Muscle of leg (tissue), 11 donors: Measurements from ENCODE around the gene NYNRIN. TPM values are rescaled to one million over a fixed set of nuclear protein-coding genes. Genes with fewer than 3 reads are reported as not detected.
"Not testable (repeated sequence)": the region's sequence is repeated elsewhere in the genome, so short reads cannot be mapped to it uniquely, and the experiment has no call there.

ENCODE experiments used
- DNase-seq: peaks from one replicate; pipeline ENCODE4 v3.0.0; 2013
- H3K27ac ChIP-seq: one replicate; pipeline ENCODE4 v1.5.1; 2013; ENCODE audit warnings: mild to moderate bottlenecking, low read length, control low read depth
- H3K27me3 ChIP-seq: one replicate; pipeline ENCODE4 v1.6.1; 2013; ENCODE audit warnings: low read length; ENCODE audit not compliant: control insufficient read depth, insufficient read depth
- H3K36me3 ChIP-seq: one replicate; pipeline ENCODE4 v1.6.1; 2013; ENCODE audit warnings: low read length; ENCODE audit not compliant: control insufficient read depth, insufficient read depth
- H3K4me1 ChIP-seq: one replicate; pipeline ENCODE4 v1.6.1; 2013; ENCODE audit warnings: low read length; ENCODE audit not compliant: control insufficient read depth, insufficient read depth
- H3K4me3 ChIP-seq: one replicate; pipeline ENCODE4 v1.5.1; 2013; ENCODE audit warnings: low read length, control low read depth
- H3K9me3 ChIP-seq: replicated peaks from 2 replicates; pipeline ENCODE4 v1.6.1; 2013; ENCODE audit warnings: low read depth, low read length; ENCODE audit not compliant: control insufficient read depth
- WGBS: methylation state at CpG from one replicate; pipeline ENCODE4 v1.1.5; 2013; ENCODE audit warnings: missing lambda C conversion rate; ENCODE audit not compliant: insufficient coverage; 5-methylcytosine and 5-hydroxymethylcytosine counted together
- polyA plus RNA-seq, 8 donors: library from polyadenylated mRNA; unstranded; fragments of 120-200 nt; gene quantifications; one replicate each; pipeline versions ENCODE4 v1.2.1 to v1.2.3, GENCODE V29; 2013; ENCODE audit warnings: inconsistent platforms in 1 of 8, low replicate concordance in 1 of 8; ENCODE audit not compliant: insufficient read length in 8 of 8, insufficient read depth in 1 of 8
- total RNA-seq: library from RNA; stranded (reverse); fragments of 120-200 nt; gene quantifications from one replicate; pipeline ENCODE4 v1.2.4, GENCODE V29; 2013

NYNRIN gene
- total and polyA plus RNA-seq, 9 donors, result 16.5 to 45.3 (median 29.5) TPM

DNA sequence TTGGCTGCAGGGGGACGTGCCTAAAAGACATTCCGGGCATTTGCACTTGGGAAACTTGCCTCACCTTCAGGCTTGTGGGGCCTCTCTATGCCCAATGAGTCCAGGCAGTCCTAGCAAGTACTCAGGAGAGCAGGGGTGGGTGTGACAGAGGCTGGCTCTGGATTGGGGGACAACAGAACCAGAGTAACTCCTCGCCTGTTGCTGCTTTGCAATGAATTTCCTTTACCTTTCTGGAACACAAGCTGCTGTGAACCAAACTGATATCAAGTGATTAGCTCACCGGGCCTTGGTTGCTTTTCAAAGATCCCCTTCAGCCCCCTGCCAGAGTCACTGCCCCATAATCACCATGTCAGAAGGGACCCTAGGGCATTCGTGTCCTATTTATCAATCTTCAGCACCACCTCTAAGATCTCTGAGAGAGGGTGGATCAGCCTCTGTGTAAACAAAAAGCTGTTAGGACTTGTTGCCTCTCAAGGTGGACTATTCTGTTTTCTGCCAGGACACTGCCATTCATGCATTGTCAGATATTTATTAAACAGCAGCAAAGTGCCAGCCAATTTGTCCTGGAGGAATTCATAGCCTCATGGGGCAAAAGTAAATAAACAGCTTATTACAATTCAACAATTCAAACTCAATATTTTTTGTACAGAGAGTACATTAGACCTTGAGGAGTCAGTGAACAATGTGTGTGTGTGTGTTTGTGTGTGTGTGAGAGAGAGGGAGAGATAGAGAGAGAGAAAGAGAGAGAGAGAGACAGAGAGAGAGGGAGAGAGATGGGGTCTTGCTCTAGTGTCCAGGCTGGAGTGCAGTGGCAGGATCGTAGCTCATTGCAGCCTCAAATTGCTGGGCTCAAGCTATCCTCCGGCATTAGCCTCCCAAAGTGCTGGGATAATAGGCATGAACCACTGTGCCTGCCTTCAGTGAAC is 19.6 kb upstream of the NYNRIN start:
- H3K4me3 ChIP-seq, result no peak overlapping the region
- no peak overlapping the region for H3K27ac ChIP-seq
- DNase-seq, result no peak
- no peaks in the 10 kb centered on the region for H3K27me3 ChIP-seq
- WGBS, result 76% methylated on average over 5 of the region's 7 CpGs
- H3K4me1 ChIP-seq, result peaks cover 14% of the 10 kb centered on the region
- H3K9me3 ChIP-seq, result no peaks in the 10 kb centered on the region
- peaks cover 44% of the 10 kb centered on the region for H3K36me3 ChIP-seq

DNA sequence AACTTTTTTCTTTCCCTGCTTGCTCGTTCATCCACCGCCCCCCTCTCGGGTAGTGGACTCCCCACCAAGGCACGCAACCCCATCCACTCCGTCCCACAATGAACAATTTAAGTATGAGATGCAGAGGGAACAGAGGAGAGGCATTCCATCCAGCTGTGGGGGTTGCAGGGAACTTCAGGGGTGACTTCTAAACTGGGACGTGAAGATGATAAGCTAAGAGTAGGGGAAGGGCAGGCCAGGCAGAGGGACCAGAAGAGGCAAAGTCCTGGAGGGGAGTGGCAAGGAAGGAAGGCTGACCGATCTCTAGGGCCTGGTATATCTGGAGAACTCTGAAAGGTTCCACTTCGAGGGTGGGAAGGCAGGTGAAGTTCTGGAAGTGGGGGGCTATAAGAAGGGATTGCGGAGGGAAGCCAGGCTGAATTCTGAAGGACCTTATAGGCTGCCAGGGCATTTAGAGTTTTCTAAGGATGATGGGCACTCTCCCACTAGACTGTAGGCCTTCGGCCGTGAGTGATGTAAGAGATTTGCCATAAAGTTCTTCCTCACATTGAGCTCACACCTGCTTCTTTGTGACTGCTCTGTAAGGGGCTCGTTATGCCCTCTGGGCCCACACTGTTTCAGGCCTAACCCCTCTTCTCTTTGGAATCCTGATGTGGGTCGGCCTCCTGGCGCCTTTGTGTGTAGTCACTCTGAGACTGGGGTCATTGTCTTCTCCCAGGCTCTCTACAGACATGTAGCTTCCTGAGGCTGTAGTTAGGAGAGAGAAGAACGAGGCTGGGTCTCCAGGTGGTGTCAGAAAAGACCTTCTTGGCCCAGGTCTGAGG is 18.7 kb upstream of the NYNRIN start:
- H3K9me3 ChIP-seq, result no peaks in the 10 kb centered on the region
- no peak for DNase-seq
- no peak overlapping the region for H3K4me3 ChIP-seq
- H3K27ac ChIP-seq, result no peak overlapping the region
- H3K36me3 ChIP-seq, result peaks cover 36% of the 10 kb centered on the region
- H3K27me3 ChIP-seq, result no peaks in the 10 kb centered on the region
- WGBS, result 65% methylated on average over 2 of the region's 15 CpGs
- peaks cover 14% of the 10 kb centered on the region for H3K4me1 ChIP-seq

DNA sequence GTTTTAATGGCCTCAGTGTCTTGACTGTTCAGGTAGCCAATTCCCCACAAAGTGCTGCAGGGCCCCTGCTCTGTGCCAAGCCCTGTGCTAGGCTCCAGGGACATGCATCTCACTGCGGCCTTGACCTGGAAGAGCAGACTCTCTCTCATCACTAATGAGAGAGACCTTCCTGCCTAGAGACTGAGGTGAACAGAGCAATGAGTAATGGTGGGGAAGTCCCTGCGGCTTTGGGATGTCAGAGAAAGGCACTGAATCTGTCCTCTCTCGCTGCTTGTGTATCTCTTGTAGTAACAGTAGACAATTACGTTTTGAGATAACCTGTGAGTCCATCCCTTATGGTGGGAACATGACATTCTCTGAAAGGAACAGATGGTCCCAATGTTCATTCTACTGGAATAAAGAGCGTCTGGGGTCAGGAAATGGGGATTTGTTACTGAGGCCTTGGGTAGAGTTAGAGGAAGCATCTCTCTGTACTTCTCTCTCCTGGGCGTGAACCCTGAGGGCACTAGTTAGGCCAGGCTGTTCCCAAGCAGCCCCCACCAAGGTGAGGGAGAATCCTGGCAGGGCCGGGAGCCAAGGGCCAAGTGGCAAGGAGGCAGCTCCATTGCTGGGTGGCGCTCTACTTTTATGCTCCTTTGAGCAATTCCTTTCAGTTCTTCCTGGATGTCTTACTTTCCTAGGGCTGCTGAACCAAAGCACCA is 17.3 kb upstream of the NYNRIN start:
- peaks cover 24% of the 10 kb centered on the region for H3K36me3 ChIP-seq
- no peak overlapping the region for H3K4me3 ChIP-seq
- H3K4me1 ChIP-seq, result peaks cover 12% of the 10 kb centered on the region
- H3K27ac ChIP-seq, result no peak overlapping the region
- DNase-seq, result no peak
- no peaks in the 10 kb centered on the region for H3K9me3 ChIP-seq
- WGBS, result 92% methylated on average over 3 of the region's 8 CpGs
- H3K27me3 ChIP-seq, result no peaks in the 10 kb centered on the region

DNA sequence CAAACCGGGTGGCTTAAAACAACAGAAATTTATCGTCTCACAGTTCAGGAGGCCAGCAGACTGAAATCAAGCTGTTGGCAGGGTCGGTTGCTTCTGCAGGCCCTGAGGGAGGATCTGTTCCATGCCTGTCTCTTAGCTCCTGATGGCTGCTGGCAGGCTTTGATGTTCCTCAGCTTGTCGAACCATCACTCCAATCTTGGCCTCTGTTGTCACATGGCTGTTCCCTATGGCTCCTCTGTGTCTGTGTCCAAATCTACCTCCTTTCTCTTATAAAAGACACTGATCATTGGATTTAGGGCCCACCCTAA is 16.8 kb upstream of the NYNRIN start:
- H3K9me3 ChIP-seq, result no peaks in the 10 kb centered on the region
- H3K4me1 ChIP-seq, result peaks cover 9% of the 10 kb centered on the region
- no peaks in the 10 kb centered on the region for H3K27me3 ChIP-seq
- no peak overlapping the region for H3K27ac ChIP-seq
- H3K4me3 ChIP-seq, result no peak overlapping the region
- WGBS, result 37% methylated on average over 4 of the region's 4 CpGs
- H3K36me3 ChIP-seq, result peaks cover 18% of the 10 kb centered on the region
- DNase-seq, result no peak

DNA sequence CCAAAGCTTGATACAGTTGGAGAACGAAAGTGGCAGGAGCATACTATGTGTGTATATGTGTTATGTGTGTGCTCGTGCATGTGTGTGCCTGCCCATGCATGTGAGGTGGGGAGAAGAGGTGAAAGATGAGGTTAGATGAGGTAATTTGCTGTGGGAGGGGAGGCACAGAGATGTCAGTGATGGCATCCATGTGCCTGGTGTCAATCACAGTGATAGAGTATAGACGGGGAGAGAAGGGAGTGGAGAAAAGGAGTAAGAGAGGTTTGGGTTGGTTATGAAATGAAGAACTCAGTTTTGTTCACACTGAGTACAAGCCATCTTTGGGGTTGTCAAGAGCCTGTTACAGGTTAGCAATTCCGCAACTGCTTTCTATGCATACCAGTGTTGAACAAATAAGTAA is 14.6 kb upstream of the NYNRIN start:
- Histone ChIP-seq H3K4me1 (peaks cover 8% of the 10 kb centered on the region), H3K36me3 (no peaks in the 10 kb centered on the region), H3K27me3 (no peaks in the 10 kb centered on the region), H3K27ac (no peak overlapping the region), H3K9me3 (no peaks in the 10 kb centered on the region), H3K4me3 (no peak overlapping the region)
- no peak for DNase-seq
- WGBS, result 81% methylated on average over 3 of the region's 4 CpGs

DNA sequence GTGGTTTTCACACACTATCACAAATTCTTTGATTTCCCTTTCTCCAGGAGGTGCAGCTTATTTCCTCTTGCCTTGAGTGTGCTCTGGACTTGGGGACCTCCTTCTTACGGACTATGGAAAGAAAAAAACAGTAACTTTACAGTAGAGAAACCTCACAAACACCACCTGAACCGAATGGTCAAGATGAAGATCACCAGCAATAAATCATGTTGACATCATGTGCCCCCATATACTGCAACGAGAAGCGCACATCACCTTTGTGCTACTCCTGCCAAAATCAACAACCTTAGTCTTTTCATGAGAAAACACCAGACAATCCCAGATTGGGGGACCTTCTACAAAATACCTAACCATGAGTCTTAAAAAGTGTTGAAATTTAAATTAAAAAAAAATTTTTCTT is 13.3 kb upstream of the NYNRIN start:
- Histone ChIP-seq H3K36me3 (no peaks in the 10 kb centered on the region), H3K4me3 (no peak overlapping the region), H3K27ac (no peak overlapping the region), H3K4me1 (peaks cover 8% of the 10 kb centered on the region), H3K27me3 (no peaks in the 10 kb centered on the region), H3K9me3 (no peaks in the 10 kb centered on the region)
- no peak for DNase-seq
- WGBS, result no CpG with 5 or more reads among the region's 4 CpGs

DNA sequence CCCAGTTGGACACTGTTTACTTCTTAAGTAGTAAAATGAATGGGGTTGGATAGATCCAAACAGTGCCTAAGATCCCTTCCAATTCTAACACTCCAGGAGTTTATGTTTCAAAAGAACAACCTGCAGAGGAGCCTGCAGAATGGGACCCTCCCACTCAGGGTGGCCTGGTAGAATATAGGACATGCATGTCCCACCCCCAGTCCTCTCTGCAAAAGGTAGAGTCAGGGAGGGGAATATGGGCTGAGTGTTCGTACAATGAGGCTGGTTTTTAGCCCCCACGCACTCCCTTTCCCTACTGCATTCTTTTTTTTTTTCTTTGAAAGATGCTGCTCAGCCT is 11.8 kb upstream of the NYNRIN start:
- Histone ChIP-seq H3K36me3 (no peaks in the 10 kb centered on the region), H3K4me1 (peaks cover 4% of the 10 kb centered on the region), H3K27me3 (no peaks in the 10 kb centered on the region), H3K4me3 (no peak overlapping the region), H3K9me3 (no peaks in the 10 kb centered on the region), H3K27ac (no peak overlapping the region)
- WGBS, result no CpG with 5 or more reads among the region's 2 CpGs
- no peak for DNase-seq

DNA sequence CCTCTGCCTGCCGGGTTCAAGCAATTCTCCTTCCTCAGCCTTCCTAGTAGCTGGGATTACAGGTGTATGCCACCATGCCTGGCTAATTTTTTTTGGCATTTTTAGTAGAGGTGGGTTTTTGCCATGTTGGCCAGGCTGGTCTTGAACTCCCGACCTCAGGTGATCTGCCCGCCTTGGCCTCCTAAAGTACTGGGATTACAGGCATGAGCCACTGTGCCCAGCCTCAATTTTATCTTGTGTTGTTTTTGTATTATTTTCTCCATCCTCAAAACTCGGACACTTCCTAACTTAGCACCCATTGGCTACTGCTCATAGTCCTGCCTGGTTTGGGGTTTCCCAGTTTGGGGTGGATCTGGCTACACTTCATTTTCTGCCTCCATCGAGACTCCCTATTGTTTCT is 11.2 kb upstream of the NYNRIN start:
- not testable (repeated sequence) for H3K9me3 ChIP-seq, H3K4me3 ChIP-seq, H3K27me3 ChIP-seq, H3K27ac ChIP-seq, DNase-seq, H3K36me3 ChIP-seq, H3K4me1 ChIP-seq
- no CpG with 5 or more reads among the region's 5 CpGs for WGBS

DNA sequence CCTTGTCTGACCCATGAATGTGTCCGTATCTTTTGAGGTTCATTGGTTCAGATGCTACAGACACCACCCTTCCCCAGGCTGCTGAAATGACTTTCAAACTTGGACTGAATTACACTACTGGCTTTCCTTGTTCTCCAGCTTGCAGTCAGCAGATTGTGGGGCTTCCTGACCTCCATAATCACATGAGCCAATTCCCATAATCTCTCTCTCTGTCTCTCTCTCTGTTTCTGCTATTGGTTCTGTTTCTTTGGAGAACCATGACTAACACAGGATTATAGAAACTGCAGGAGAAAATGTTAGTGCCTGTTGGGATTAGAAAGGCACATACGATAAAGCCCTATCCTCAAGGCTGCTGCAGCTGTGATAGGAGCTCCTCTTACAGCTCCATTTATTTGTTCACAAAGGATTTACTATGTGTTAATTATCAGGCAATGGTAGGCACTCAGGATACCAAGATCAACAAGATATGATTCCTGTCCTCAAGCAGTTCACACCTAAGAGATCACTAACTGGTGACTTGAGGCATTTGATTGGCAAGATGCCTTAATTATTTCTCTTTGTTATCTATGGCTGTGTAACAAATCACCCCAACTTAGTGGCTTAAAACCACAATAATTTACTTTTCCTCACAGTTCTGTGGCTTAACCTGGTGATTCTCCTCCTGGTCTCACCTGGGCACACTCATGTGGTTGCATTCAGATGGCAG is 10.2 kb upstream of the NYNRIN start:
- peak; percentile 35 for DNase-seq
- H3K27me3 ChIP-seq, result no peaks in the 10 kb centered on the region
- peaks cover 3% of the 10 kb centered on the region for H3K4me1 ChIP-seq
- no peaks in the 10 kb centered on the region for H3K36me3 ChIP-seq
- no peak overlapping the region for H3K4me3 ChIP-seq
- 33% methylated on average over 1 of the region's 2 CpGs for WGBS
- H3K9me3 ChIP-seq, result no peaks in the 10 kb centered on the region
- H3K27ac ChIP-seq, result no peak overlapping the region
